K562 (cell line): Measurements from ENCODE around the gene PLEKHA6. TPM values are rescaled to one million over a fixed set of nuclear protein-coding genes. Genes with fewer than 3 reads are reported as not detected.

ENCODE experiments used
- CEBPZ ChIP-seq: fragments of 150-350 bp; IDR thresholded peaks from 2 replicates; pipeline ENCODE4 v1.6.1; 2014; ENCODE audit warnings: low read depth, mild to moderate bottlenecking, low read length, borderline replicate concordance
- EHMT2 ChIP-seq: fragments of 450-650 bp; IDR thresholded peaks from 2 replicates; pipeline ENCODE4 v1.6.1; 2018; ENCODE audit warnings: antibody characterized with exemption
- GATAD2B ChIP-seq: fragments of 450-650 bp; IDR thresholded peaks from 2 replicates; pipeline ENCODE4 v1.6.1; 2017; ENCODE audit warnings: mild to moderate bottlenecking, borderline replicate concordance
- LCOR ChIP-seq: sonication (generic); formaldehyde crosslinking; IDR thresholded peaks from 2 replicates; pipeline ENCODE4 v1.8.0; 2022; ENCODE audit warnings: mild to moderate bottlenecking, missing genetic modification reagents
- MCM7 ChIP-seq, 2 experiments: fragments of 450-650 bp; IDR thresholded peaks; 2 replicates each; pipeline ENCODE4 v1.6.1; 2016 to 2018
- MNT ChIP-seq, 2 experiments: fragments of 450-650 bp; conservative IDR thresholded peaks; 2 replicates each; pipeline ENCODE4 v1.6.1; 2017; ENCODE audit warnings: mild to moderate bottlenecking in 2 of 2, moderate library complexity in 2 of 2
- NFIX ChIP-seq: fragments of 250-450 bp; sonication (Bioruptor Pico); IDR thresholded peaks from 2 replicates; pipeline ENCODE4 v1.4.0; 2020; ENCODE audit warnings: low read depth, mild to moderate bottlenecking, moderate library complexity
- TAL1 ChIP-seq: fragments of 450-650 bp; IDR thresholded peaks from 2 replicates; pipeline ENCODE4 v1.6.1; 2016; ENCODE audit warnings: mild to moderate bottlenecking
- WHSC1 ChIP-seq: IDR thresholded peaks from one replicate; pipeline ENCODE4 v1.6.1; 2012; ENCODE audit warnings: low read length, control low read depth, inconsistent platforms
- ZNF146 ChIP-seq: IDR thresholded peaks from one replicate; pipeline ENCODE4 v1.6.1; 2018; ENCODE audit warnings: missing compliant biosample characterization; ENCODE audit not compliant: unreplicated experiment
- ZNF217 ChIP-seq: sonication (generic); formaldehyde crosslinking; IDR thresholded peaks from 2 replicates; pipeline ENCODE4 v1.8.0; 2022; ENCODE audit warnings: mild to moderate bottlenecking, missing genetic modification reagents
- polyA plus RNA-seq, 8 experiments: library from polyadenylated mRNA; depleted of rRNA in 4 of 8; stranded (reverse) in 5 of 8; unstranded in 3 of 8; fragments of >200 nt; fragmentation: Nextera tagmentation in 2 of 8; fragmentation: Illumina TruSeq in 1 of 8; extraction: Ambion mirVana in 2 of 8; extraction: Trizol in 1 of 8; gene quantifications; 2 replicates each; pipeline versions ENCODE4 v1.2.1 to v1.2.3, GENCODE V29; 2011 to 2014; ENCODE audit warnings: inconsistent platforms in 1 of 8, missing spikeins in 1 of 8
- total RNA-seq, 7 experiments: library from RNA; depleted of rRNA in 6 of 7; stranded (reverse); fragments of >200 nt in 6 of 7; fragmentation: Illumina TruSeq in 2 of 7; extraction: Trizol in 2 of 7; gene quantifications; 2 replicates each; pipeline versions ENCODE4 v1.2.1 to v1.2.3, GENCODE V29; 2011 to 2021; ENCODE audit warnings: low replicate concordance in 1 of 7
- TF ChIP-seq, protein P1 (sequence below): fragments of 250-450 bp; sonication (Bioruptor Pico); IDR thresholded peaks from 2 replicates; pipeline ENCODE4 v1.5.0; 2022; ENCODE audit warnings: mild to moderate bottlenecking
- TF ChIP-seq, protein P2 (sequence below): fragments of 450-650 bp; IDR thresholded peaks from 2 replicates; pipeline ENCODE4 v1.6.1; 2016; ENCODE audit warnings: low read depth

The PLEKHA6 gene
- total and polyA plus RNA-seq, 9 of the 15 experiments (the other 6 are each of a cell fraction or from before 2014, with no cell fraction given), result under 0.01 to 0.33 (median 0.01) TPM; not detected in 4

DNA sequence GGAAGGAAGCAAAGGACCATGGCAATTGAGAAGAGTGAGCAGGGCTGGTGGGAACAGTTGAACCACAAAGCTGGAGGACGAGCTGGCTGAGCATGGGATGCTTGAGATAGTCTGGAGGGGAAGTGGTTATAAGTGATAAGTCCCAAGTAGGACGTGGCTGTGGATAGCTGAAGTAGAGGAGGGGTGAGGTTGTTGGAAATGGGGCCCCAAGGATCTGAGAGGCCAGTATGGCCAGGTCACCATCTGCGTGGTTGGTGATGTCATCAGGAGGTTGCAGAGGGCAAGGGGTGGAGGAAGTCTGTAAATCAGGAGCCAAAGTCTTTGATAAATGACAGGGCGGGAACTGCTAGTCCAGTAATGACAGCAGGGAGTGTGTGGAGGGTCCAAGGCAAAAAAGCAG, 182.6 kb downstream of the PLEKHA6 start (continued):
- TF ChIP-seq CEBPZ, result no peak
- TF ChIP-seq, protein P1, sequence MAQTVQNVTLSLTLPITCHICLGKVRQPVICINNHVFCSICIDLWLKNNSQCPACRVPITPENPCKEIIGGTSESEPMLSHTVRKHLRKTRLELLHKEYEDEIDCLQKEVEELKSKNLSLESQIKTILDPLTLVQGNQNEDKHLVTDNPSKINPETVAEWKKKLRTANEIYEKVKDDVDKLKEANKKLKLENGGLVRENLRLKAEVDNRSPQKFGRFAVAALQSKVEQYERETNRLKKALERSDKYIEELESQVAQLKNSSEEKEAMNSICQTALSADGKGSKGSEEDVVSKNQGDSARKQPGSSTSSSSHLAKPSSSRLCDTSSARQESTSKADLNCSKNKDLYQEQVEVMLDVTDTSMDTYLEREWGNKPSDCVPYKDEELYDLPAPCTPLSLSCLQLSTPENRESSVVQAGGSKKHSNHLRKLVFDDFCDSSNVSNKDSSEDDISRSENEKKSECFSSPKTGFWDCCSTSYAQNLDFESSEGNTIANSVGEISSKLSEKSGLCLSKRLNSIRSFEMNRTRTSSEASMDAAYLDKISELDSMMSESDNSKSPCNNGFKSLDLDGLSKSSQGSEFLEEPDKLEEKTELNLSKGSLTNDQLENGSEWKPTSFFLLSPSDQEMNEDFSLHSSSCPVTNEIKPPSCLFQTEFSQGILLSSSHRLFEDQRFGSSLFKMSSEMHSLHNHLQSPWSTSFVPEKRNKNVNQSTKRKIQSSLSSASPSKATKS (CRISPR knock-in tag), result no peak
- TF ChIP-seq ZNF217 (CRISPR knock-in tag), result no peak
- TF ChIP-seq GATAD2B, result no peak
- no peak for TF ChIP-seq NFIX (CRISPR knock-in tag)
- no peak for TF ChIP-seq LCOR (CRISPR knock-in tag)
- no peak for TF ChIP-seq ZNF146
- TF ChIP-seq MCM7 (IDR thresholded peaks at IDR 0.05), result no peak
- TF ChIP-seq TAL1, result peak; percentile 83
- TF ChIP-seq EHMT2, result no peak
- TF ChIP-seq, protein P2, sequence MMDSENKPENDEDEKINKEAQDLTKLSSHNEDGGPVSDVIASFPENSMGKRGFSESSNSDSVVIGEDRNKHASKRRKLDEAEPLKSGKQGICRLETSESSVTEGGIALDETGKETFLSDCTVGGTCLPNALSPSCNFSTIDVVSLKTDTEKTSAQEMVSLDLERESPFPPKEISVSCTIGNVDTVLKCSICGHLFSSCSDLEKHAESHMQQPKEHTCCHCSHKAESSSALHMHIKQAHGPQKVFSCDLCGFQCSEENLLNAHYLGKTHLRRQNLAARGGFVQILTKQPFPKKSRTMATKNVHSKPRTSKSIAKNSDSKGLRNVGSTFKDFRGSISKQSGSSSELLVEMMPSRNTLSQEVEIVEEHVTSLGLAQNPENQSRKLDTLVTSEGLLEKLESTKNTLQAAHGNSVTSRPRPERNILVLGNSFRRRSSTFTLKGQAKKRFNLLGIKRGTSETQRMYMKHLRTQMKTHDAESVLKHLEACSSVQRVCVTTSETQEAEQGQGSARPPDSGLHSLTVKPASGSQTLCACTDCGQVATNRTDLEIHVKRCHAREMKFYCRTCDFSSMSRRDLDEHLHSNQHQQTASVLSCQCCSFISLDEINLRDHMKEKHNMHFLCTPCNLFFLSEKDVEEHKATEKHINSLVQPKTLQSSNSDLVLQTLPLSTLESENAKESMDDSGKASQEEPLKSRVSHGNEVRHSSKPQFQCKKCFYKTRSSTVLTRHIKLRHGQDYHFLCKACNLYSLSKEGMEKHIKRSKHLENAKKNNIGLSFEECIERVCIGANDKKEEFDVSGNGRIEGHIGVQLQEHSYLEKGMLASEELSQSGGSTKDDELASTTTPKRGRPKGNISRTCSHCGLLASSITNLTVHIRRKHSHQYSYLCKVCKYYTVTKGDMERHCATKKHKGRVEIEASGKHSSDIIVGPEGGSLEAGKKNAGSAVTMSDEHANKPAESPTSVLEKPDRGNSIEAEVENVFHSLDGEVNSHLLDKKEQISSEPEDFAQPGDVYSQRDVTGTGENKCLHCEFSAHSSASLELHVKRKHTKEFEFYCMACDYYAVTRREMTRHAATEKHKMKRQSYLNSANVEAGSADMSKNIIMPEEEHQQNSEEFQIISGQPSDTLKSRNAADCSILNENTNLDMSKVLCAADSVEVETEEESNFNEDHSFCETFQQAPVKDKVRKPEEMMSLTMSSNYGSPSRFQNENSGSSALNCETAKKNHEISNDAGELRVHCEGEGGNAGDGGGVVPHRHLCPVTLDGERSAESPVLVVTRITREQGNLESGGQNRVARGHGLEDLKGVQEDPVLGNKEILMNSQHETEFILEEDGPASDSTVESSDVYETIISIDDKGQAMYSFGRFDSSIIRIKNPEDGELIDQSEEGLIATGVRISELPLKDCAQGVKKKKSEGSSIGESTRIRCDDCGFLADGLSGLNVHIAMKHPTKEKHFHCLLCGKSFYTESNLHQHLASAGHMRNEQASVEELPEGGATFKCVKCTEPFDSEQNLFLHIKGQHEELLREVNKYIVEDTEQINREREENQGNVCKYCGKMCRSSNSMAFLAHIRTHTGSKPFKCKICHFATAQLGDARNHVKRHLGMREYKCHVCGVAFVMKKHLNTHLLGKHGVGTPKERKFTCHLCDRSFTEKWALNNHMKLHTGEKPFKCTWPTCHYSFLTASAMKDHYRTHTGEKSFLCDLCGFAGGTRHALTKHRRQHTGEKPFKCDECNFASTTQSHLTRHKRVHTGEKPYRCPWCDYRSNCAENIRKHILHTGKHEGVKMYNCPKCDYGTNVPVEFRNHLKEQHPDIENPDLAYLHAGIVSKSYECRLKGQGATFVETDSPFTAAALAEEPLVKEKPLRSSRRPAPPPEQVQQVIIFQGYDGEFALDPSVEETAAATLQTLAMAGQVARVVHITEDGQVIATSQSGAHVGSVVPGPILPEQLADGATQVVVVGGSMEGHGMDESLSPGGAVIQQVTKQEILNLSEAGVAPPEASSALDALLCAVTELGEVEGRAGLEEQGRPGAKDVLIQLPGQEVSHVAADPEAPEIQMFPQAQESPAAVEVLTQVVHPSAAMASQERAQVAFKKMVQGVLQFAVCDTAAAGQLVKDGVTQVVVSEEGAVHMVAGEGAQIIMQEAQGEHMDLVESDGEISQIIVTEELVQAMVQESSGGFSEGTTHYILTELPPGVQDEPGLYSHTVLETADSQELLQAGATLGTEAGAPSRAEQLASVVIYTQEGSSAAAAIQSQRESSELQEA, result no peak
- no peak for TF ChIP-seq WHSC1
- peak in 1 of 2 experiments; percentile 38; a peak in 2 of 4 replicates for TF ChIP-seq MNT (conservative IDR thresholded peaks at IDR 0.05)
